Neural cell (in vitro differentiated cells): ENCODE results near the gene PRSS2. TPM values are rescaled to one million over a fixed set of nuclear protein-coding genes. Genes with fewer than 3 reads are reported as not detected.

Experiments
- H2AFZ ChIP-seq: fragments of 200-600, 300-800 bp; sonication (generic), shearing (Covaris generic); 2 replicates; pipeline ENCODE4 v1.6.0; 2014; ENCODE audit warnings: low read depth, mild to moderate bottlenecking, antibody characterized with exemption, low read length, moderate library complexity
- H3F3A ChIP-seq: fragments of 200-600 bp; shearing (Covaris generic); 2 replicates; pipeline ENCODE4 v1.6.1; 2016; ENCODE audit warnings: mild to moderate bottlenecking, moderate library complexity, mixed read lengths, antibody characterized with exemption, low read length; ENCODE audit not compliant: insufficient read depth, poor library complexity, severe bottlenecking
- H3K27ac ChIP-seq: fragments of 200-600, 300-800 bp; sonication (generic), shearing (Covaris generic); 2 replicates; pipeline ENCODE4 v1.5.1; 2014; ENCODE audit warnings: mild to moderate bottlenecking, low read length, moderate library complexity
- H3K27me3 ChIP-seq: fragments of 300-800, 200-600 bp; sonication (generic), shearing (Covaris generic); 2 replicates; pipeline ENCODE4 v1.6.0; 2014; ENCODE audit warnings: mild to moderate bottlenecking, low read depth, low read length, moderate library complexity; ENCODE audit not compliant: insufficient read depth
- H3K36me3 ChIP-seq: fragments of 300-800, 200-600 bp; sonication (generic), shearing (Covaris generic); 2 replicates; pipeline ENCODE4 v1.5.1; 2014; ENCODE audit warnings: mild to moderate bottlenecking, antibody characterized with exemption, low read length, moderate library complexity; ENCODE audit not compliant: insufficient read depth
- H3K4me2 ChIP-seq: fragments of 300-800, 200-600 bp; sonication (generic), shearing (Covaris generic); 2 replicates; pipeline ENCODE4 v1.6.0; 2014; ENCODE audit warnings: mild to moderate bottlenecking, low read length
- H3K4me3 ChIP-seq: fragments of 300-800, 200-600 bp; sonication (generic), shearing (Covaris generic); 2 replicates; pipeline ENCODE4 v1.5.1; 2014; ENCODE audit warnings: mild to moderate bottlenecking, low read length, moderate library complexity
- H3K79me2 ChIP-seq: fragments of 200-600 bp; shearing (Covaris generic); replicated peaks from 2 replicates; pipeline ENCODE4 v1.6.0; 2014; ENCODE audit warnings: mild to moderate bottlenecking, low read length, moderate library complexity; ENCODE audit not compliant: insufficient read depth
- H3K9ac ChIP-seq: fragments of 300-800, 200-600 bp; sonication (generic), shearing (Covaris generic); 2 replicates; pipeline ENCODE4 v1.6.1; 2016; ENCODE audit warnings: mild to moderate bottlenecking, low read length, mixed read lengths
- H3K9me2 ChIP-seq: fragments of 200-600 bp; shearing (Covaris generic); 2 replicates; pipeline ENCODE4 v1.6.1; 2016; ENCODE audit warnings: mild to moderate bottlenecking, low read length, mixed read lengths; ENCODE audit not compliant: insufficient read depth
- H3K9me3 ChIP-seq: fragments of 200-600, 300-800 bp; sonication (generic), shearing (Covaris generic); 2 replicates; pipeline ENCODE4 v1.6.1; 2016; ENCODE audit warnings: mild to moderate bottlenecking, mixed run types, low read length, moderate library complexity, mixed read lengths
- H4K20me1 ChIP-seq: fragments of 200-600 bp; shearing (Covaris generic); 2 replicates; pipeline ENCODE4 v1.6.1; 2016; ENCODE audit warnings: mild to moderate bottlenecking, mixed run types; ENCODE audit not compliant: insufficient read depth
- CTCF ChIP-seq: fragments of 450-650 bp; IDR thresholded peaks from 2 replicates; pipeline ENCODE4 v1.5.1; 2014; ENCODE audit warnings: antibody characterized with exemption, mild to moderate bottlenecking, moderate library complexity; ENCODE audit not compliant: poor library complexity, severe bottlenecking
- EP300 ChIP-seq: fragments of 450-650 bp; conservative IDR thresholded peaks from 2 replicates; pipeline ENCODE4 v1.6.1; 2014; ENCODE audit warnings: antibody characterized with exemption, mild to moderate bottlenecking, moderate library complexity; ENCODE audit not compliant: poor library complexity, severe bottlenecking
- EZH2 ChIP-seq: fragments of 200-600, 300-800 bp; shearing (Covaris generic), sonication (generic); IDR thresholded peaks from 2 replicates; pipeline ENCODE4 v1.6.1; 2014; ENCODE audit warnings: antibody characterized with exemption, low read length, borderline replicate concordance, mild to moderate bottlenecking; ENCODE audit not compliant: insufficient read depth, poor library complexity, severe bottlenecking
- MXI1 ChIP-seq: fragments of 450-650 bp; conservative IDR thresholded peaks from 2 replicates; pipeline ENCODE4 v1.6.1; 2014; ENCODE audit warnings: antibody characterized with exemption, mild to moderate bottlenecking; ENCODE audit not compliant: poor library complexity, severe bottlenecking
- POLR2AphosphoS5 ChIP-seq: IDR thresholded peaks from 2 replicates; pipeline ENCODE4 v1.6.1; 2012
- RAD21 ChIP-seq: fragments of 450-650 bp; conservative IDR thresholded peaks from 2 replicates; pipeline ENCODE4 v1.6.1; 2014; ENCODE audit warnings: antibody characterized with exemption, mild to moderate bottlenecking, moderate library complexity
- REST ChIP-seq: IDR thresholded peaks from 2 replicates; pipeline ENCODE4 v1.6.1; 2012; ENCODE audit warnings: borderline replicate concordance
- SMC3 ChIP-seq: fragments of 450-650 bp; conservative IDR thresholded peaks from 2 replicates; pipeline ENCODE4 v1.6.1; 2014; ENCODE audit warnings: antibody characterized with exemption, mild to moderate bottlenecking, moderate library complexity; ENCODE audit not compliant: poor library complexity
- TAF1 ChIP-seq: IDR thresholded peaks from 2 replicates; pipeline ENCODE4 v1.6.1; 2012; ENCODE audit warnings: low read depth
- polyA plus RNA-seq: library from polyadenylated mRNA; depleted of rRNA; stranded (reverse); fragments of >200 nt; gene quantifications from 2 replicates; pipeline ENCODE4 v1.2.3, GENCODE V29; 2014

The PRSS2 gene
- polyA plus RNA-seq, 1 donor from 2014 or later, result not detected

GRCh38 chr7:142819530-142819929 is 48.8 kb downstream of the PRSS2 start:
- H3K9me2 ChIP-seq, result no peaks in the 10 kb centered on the region
- H4K20me1 ChIP-seq, result no peaks in the 10 kb centered on the region
- no peaks in the 10 kb centered on the region for H3K27me3 ChIP-seq
- no peak overlapping the region for H2AFZ ChIP-seq
- H3K9ac ChIP-seq, result no peak overlapping the region
- peaks cover 4% of the 10 kb centered on the region for H3K9me3 ChIP-seq
- no peak overlapping the region for H3K4me3 ChIP-seq
- TF ChIP-seq MXI1 (no peak), RAD21 (no peak), CTCF (no peak), SMC3 (no peak), EP300 (no peak), REST (no peak), TAF1 (no peak), EZH2 (no peak), POLR2AphosphoS5 (no peak)
- H3K4me2 ChIP-seq, result no peak overlapping the region
- H3K27ac ChIP-seq, result no peak overlapping the region
- H3K79me2 ChIP-seq, result no peaks in the 10 kb centered on the region
- H3K36me3 ChIP-seq, result no peaks in the 10 kb centered on the region
- no peaks in the 10 kb centered on the region for H3F3A ChIP-seq

GRCh38 chr7:142822714-142823113 is 51.9 kb downstream of the PRSS2 start:
- peaks cover 4% of the 10 kb centered on the region for H3K9me3 ChIP-seq
- TF ChIP-seq TAF1, result no peak
- no peak for TF ChIP-seq SMC3
- no peak for TF ChIP-seq EP300
- no peak for TF ChIP-seq CTCF
- no peak for TF ChIP-seq EZH2
- TF ChIP-seq MXI1, result no peak
- TF ChIP-seq POLR2AphosphoS5, result no peak
- no peak for TF ChIP-seq REST
- H3K4me3 ChIP-seq, result no peak overlapping the region
- H3K9me2 ChIP-seq, result no peaks in the 10 kb centered on the region
- no peak overlapping the region for H3K9ac ChIP-seq
- no peaks in the 10 kb centered on the region for H3F3A ChIP-seq
- H4K20me1 ChIP-seq, result no peaks in the 10 kb centered on the region
- no peak overlapping the region for H3K4me2 ChIP-seq
- H3K27ac ChIP-seq, result no peak overlapping the region
- no peaks in the 10 kb centered on the region for H3K27me3 ChIP-seq
- no peak overlapping the region for H2AFZ ChIP-seq
- no peaks in the 10 kb centered on the region for H3K79me2 ChIP-seq
- no peaks in the 10 kb centered on the region for H3K36me3 ChIP-seq
